GM23248 (cell line): ENCODE measurements around the gene C1QA. TPM values are rescaled to one million over a fixed set of nuclear protein-coding genes. Genes with fewer than 3 reads are reported as not detected.

Source experiments
- DNase-seq: peaks from one replicate; pipeline ENCODE4 v3.0.0-alpha.2; 2015
- H2AFZ ChIP-seq: fragments of 200-600 bp; sonication (generic); 2 replicates; pipeline ENCODE4 v1.6.1; 2016; ENCODE audit warnings: antibody characterized with exemption
- H3F3A ChIP-seq: fragments of 200-600 bp; sonication (generic); 2 replicates; pipeline ENCODE4 v1.6.1; 2016; ENCODE audit warnings: mild to moderate bottlenecking, antibody characterized with exemption, mixed run types; ENCODE audit not compliant: insufficient read depth
- H3K27ac ChIP-seq: fragments of 200-600 bp; sonication (generic); 2 replicates; pipeline ENCODE4 v1.5.1; 2016; ENCODE audit warnings: mild to moderate bottlenecking
- H3K27me3 ChIP-seq: fragments of 200-600 bp; sonication (generic); replicated peaks from 2 replicates; pipeline ENCODE4 v1.6.1; 2016; ENCODE audit warnings: mild to moderate bottlenecking; ENCODE audit not compliant: insufficient read depth
- H3K36me3 ChIP-seq: fragments of 200-600 bp; sonication (generic); 2 replicates; pipeline ENCODE4 v1.6.1; 2016; ENCODE audit warnings: low read depth, mild to moderate bottlenecking
- H3K4me1 ChIP-seq: fragments of 200-600 bp; sonication (generic); 2 replicates; pipeline ENCODE4 v1.6.1; 2016; ENCODE audit warnings: mild to moderate bottlenecking; ENCODE audit not compliant: insufficient read depth
- H3K4me2 ChIP-seq: fragments of 200-600 bp; sonication (generic); one replicate; pipeline ENCODE4 v1.6.1; 2016; ENCODE audit warnings: mild to moderate bottlenecking; ENCODE audit not compliant: unreplicated experiment
- H3K4me3 ChIP-seq: fragments of 200-600 bp; sonication (generic); 2 replicates; pipeline ENCODE4 v1.5.1; 2016; ENCODE audit warnings: mild to moderate bottlenecking
- H3K79me2 ChIP-seq: fragments of 200-600 bp; sonication (generic); 2 replicates; pipeline ENCODE4 v1.6.1; 2016; ENCODE audit warnings: mild to moderate bottlenecking; ENCODE audit not compliant: insufficient read depth
- H3K9ac ChIP-seq: fragments of 200-600 bp; sonication (generic); 2 replicates; pipeline ENCODE4 v1.6.1; 2016; ENCODE audit warnings: mild to moderate bottlenecking
- H3K9me2 ChIP-seq: fragments of 200-600 bp; sonication (generic); 2 replicates; pipeline ENCODE4 v1.6.1; 2016; ENCODE audit warnings: mixed run types, mild to moderate bottlenecking, moderate library complexity; ENCODE audit not compliant: insufficient read depth
- H3K9me3 ChIP-seq: fragments of 200-600 bp; sonication (generic); one replicate; pipeline ENCODE4 v1.6.1; 2017; ENCODE audit warnings: low read depth
- H4K20me1 ChIP-seq: fragments of 200-600 bp; sonication (generic); 2 replicates; pipeline ENCODE4 v1.6.0; 2016; ENCODE audit not compliant: insufficient read depth
- EZH2 ChIP-seq: fragments of 200-600 bp; sonication (generic); IDR thresholded peaks from 2 replicates; pipeline ENCODE4 v1.6.1; 2018; ENCODE audit warnings: antibody characterized with exemption, mild to moderate bottlenecking; ENCODE audit not compliant: insufficient read depth, poor library complexity, severe bottlenecking
- EZH2phosphoT487 ChIP-seq: fragments of 200-600 bp; sonication (generic); IDR thresholded peaks from 2 replicates; pipeline ENCODE4 v1.6.1; 2018; ENCODE audit warnings: antibody characterized with exemption, moderate library complexity, mild to moderate bottlenecking, low read depth; ENCODE audit not compliant: insufficient read depth
- WGBS, 2 experiments: methylation state at CpG; one replicate each; pipeline ENCODE4 v1.1.6; 2015 to 2017; ENCODE audit warnings: low lambda C conversion rate in 2 of 2, low coverage in 1 of 2; ENCODE audit errors: missing lambda C conversion rate in 2 of 2; 5-methylcytosine and 5-hydroxymethylcytosine counted together
- in situ Hi-C: fragments of 300-500 bp; cut with MboI; formaldehyde crosslinking; loops from 2 replicates; pipeline ENCODE4 v1.15.0; 2020
- polyA plus RNA-seq: library from polyadenylated mRNA; unstranded; fragments of >200 nt; fragmentation: Nextera tagmentation; extraction: Ambion mirVana; gene quantifications from 2 replicates; pipeline ENCODE4 v1.2.1, GENCODE V29; 2016
- total RNA-seq: library from RNA; depleted of rRNA; stranded (reverse); fragments of >200 nt; shearing (Covaris generic); gene quantifications from 2 replicates; pipeline ENCODE4 v1.2.3, GENCODE V29; 2014

Gene C1QA
- total and polyA plus RNA-seq, 2 experiments from 2014 or later, result not detected

DNA sequence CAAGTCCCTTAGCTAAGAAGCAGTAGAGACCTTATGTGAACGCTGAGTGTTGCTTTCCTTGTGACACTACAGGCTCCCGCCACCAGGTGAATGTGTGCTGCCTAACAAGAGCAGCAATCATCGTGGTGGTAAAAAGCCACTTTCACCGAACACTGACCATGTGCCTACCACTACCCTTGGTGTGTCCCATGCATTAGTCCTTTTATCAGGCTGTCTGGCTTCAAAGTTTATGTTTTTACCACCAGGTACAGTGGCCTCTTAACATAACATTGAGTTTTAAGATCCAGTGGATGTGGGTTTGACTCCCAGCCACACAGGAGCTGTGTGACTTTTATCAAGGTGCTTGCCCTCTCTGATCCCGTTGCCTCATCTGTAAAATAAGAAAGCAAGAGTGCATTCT, 18.3 kb downstream of the C1QA start:
- Histone ChIP-seq H3K4me1 (no peaks in the 10 kb centered on the region), H3K9ac (no peak overlapping the region), H3K9me3 (no peaks in the 10 kb centered on the region), H3K4me3 (no peak overlapping the region), H4K20me1 (no peaks in the 10 kb centered on the region), H3K27ac (no peak overlapping the region), H3K36me3 (no peaks in the 10 kb centered on the region), H3K79me2 (no peaks in the 10 kb centered on the region), H3F3A (no peaks in the 10 kb centered on the region), H3K4me2 (no peak overlapping the region), H3K9me2 (no peaks in the 10 kb centered on the region), H2AFZ (no peak overlapping the region), H3K27me3 (peaks cover 36% of the 10 kb centered on the region)
- TF ChIP-seq EZH2phosphoT487 (no peak), EZH2 (no peak)
- DNase-seq, result peak; percentile 17
- in situ Hi-C loops, result no loop called here
- 41% methylated on average over 5 of the region's 5 CpGs for WGBS, 2 experiments

DNA sequence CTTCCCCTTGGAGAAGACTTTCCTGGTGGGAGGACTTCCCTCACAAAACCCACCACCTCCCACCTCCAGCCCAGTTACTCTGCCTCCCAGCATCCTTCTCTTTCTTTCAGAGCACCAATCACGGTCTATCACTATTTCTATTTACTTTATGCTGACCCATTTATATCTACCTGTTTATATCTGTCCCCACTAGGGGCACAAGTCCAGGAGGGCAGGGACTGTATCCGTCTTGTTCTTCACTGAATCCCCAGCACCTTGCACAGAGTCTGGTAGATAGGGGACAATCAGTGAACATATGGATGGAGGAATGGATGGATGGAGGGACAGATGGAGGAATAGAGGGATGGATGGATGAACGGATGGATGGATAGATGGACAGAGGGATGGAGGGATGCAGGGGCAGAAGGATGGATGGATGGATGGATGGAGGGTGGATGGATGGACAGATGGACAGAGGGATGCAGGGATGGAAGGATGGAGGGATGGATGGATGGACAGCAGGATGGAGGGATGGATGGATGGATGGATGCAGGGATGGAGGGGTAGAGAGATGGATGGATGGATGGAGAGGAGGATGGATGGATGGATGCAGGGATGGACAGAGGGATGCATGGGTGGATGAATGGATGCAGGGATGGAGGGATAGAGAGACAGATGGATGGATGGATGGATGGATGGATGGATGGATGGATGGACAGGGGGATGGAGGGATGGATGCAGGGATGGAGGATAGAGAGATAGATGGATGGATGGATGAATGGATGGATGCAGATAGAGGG, 22.1 kb downstream of the C1QA start:
- no peak for TF ChIP-seq EZH2phosphoT487
- no peak for TF ChIP-seq EZH2
- Histone ChIP-seq H3K27ac (no peak overlapping the region), H3K9ac (no peak overlapping the region), H3K9me3 (no peaks in the 10 kb centered on the region), H2AFZ (no peak overlapping the region), H3K9me2 (no peaks in the 10 kb centered on the region), H3K36me3 (no peaks in the 10 kb centered on the region), H3K27me3 (peaks cover 41% of the 10 kb centered on the region), H3F3A (no peaks in the 10 kb centered on the region), H3K4me1 (no peaks in the 10 kb centered on the region), H4K20me1 (no peaks in the 10 kb centered on the region), H3K79me2 (no peaks in the 10 kb centered on the region), H3K4me3 (no peak overlapping the region), H3K4me2 (no peak overlapping the region)
- no peak for DNase-seq
- WGBS, 2 experiments, result 85 to 92% methylated on average over 3 of the region's 3 CpGs
- in situ Hi-C loops, result no loop called here

DNA sequence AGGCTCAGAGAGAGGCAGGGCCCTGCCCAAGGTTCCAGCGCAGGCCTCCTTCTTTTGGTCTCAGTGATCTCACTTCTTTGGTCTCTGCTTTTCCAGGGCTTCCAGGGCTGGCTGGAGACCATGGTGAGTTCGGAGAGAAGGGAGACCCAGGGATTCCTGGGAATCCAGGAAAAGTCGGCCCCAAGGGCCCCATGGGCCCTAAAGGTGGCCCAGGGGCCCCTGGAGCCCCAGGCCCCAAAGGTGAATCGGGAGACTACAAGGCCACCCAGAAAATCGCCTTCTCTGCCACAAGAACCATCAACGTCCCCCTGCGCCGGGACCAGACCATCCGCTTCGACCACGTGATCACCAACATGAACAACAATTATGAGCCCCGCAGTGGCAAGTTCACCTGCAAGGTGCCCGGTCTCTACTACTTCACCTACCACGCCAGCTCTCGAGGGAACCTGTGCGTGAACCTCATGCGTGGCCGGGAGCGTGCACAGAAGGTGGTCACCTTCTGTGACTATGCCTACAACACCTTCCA, 24.4 kb downstream of the C1QA start:
- no peak overlapping the region for H3K4me3 ChIP-seq
- no peaks in the 10 kb centered on the region for H3K36me3 ChIP-seq
- no peak overlapping the region for H3K9ac ChIP-seq
- in situ Hi-C loops, result no loop called here
- no peaks in the 10 kb centered on the region for H4K20me1 ChIP-seq
- H3K79me2 ChIP-seq, result no peaks in the 10 kb centered on the region
- DNase-seq, result no peak
- H3K9me3 ChIP-seq, result no peaks in the 10 kb centered on the region
- no peak overlapping the region for H2AFZ ChIP-seq
- no peaks in the 10 kb centered on the region for H3K9me2 ChIP-seq
- WGBS, 2 experiments, result 78 to 82% methylated on average over 18 to 19 of the region's 19 CpGs
- H3K27ac ChIP-seq, result no peak overlapping the region
- no peaks in the 10 kb centered on the region for H3F3A ChIP-seq
- peaks cover 31% of the 10 kb centered on the region for H3K27me3 ChIP-seq
- no peaks in the 10 kb centered on the region for H3K4me1 ChIP-seq
- TF ChIP-seq EZH2phosphoT487 (no peak), EZH2 (no peak)
- no peak overlapping the region for H3K4me2 ChIP-seq

DNA sequence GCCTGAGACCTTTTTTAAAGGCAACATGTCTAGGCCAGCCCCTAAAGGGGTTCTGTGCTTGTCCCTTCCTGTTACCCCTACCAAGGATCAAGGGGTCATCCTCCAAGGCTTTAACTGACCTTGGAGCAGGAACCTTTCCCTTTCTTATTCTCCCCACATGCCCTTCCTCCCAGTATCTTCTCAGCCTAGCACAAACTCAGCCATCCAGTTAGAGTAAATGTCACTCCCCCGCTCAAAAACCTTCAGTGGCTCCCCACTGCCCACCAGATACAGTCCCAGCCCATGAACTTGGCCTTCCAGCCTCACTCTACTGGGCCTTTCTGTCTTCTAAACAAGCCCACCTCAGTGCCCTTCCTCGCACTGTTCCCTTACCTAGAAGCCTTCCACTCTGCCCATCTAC, 25.5 kb downstream of the C1QA start:
- 58 to 67% methylated on average over 2 of the region's 2 CpGs for WGBS, 2 experiments
- Histone ChIP-seq H3K27me3 (peaks cover 26% of the 10 kb centered on the region), H3K9me3 (no peaks in the 10 kb centered on the region), H3K4me1 (no peaks in the 10 kb centered on the region), H3K4me3 (no peak overlapping the region), H3K4me2 (no peak overlapping the region), H3K9me2 (no peaks in the 10 kb centered on the region), H2AFZ (no peak overlapping the region), H4K20me1 (no peaks in the 10 kb centered on the region), H3K27ac (no peak overlapping the region), H3K79me2 (no peaks in the 10 kb centered on the region), H3F3A (no peaks in the 10 kb centered on the region), H3K36me3 (no peaks in the 10 kb centered on the region), H3K9ac (no peak overlapping the region)
- DNase-seq, result no peak
- in situ Hi-C loops, result no loop called here
- TF ChIP-seq EZH2phosphoT487 (no peak), EZH2 (no peak)
